SIG-M5 treated with dmso at 0.1 percent for 504 hours (cell line): ENCODE results near the gene TENM4.
"Not testable (repeated sequence)": the region's sequence is repeated elsewhere in the genome, so short reads cannot be mapped to it uniquely, and the experiment has no call there.

Experiments used
- DNase-seq: peaks from one replicate; lab custom pipeline; 2025; ENCODE audit not compliant: unreplicated experiment; lab: John Stamatoyannopoulos, UW

The TENM4 gene

GRCh38 chr11:78884761-78885160, 556.1 kb downstream of the TENM4 start:
- DNase-seq, result no peak

GRCh38 chr11:78883506-78883905, 557.3 kb downstream of the TENM4 start:
- no peak for DNase-seq

- DNase-seq, result not testable (repeated sequence)
These were observed 561.5 kb downstream of the TENM4 start for GRCh38 chr11:78879094-78879980.

GRCh38 chr11:78878631-78879030, 562.2 kb downstream of the TENM4 start:
- DNase-seq, result no peak

- DNase-seq, result no peak
These were observed 564.2 kb downstream of the TENM4 start for GRCh38 chr11:78876676-78877075.

- DNase-seq, result no peak
These were observed 570.2 kb downstream of the TENM4 start for GRCh38 chr11:78870655-78871054.

GRCh38 chr11:78869293-78869692, 571.5 kb downstream of the TENM4 start:
- DNase-seq, result no peak

- no peak for DNase-seq
These were observed 572.3 kb downstream of the TENM4 start for GRCh38 chr11:78868563-78868962.

- DNase-seq, result no peak
These were observed 580.0 kb downstream of the TENM4 start for GRCh38 chr11:78860720-78861422.

GRCh38 chr11:78857688-78858087, 583.1 kb downstream of the TENM4 start:
- DNase-seq, result no peak

GRCh38 chr11:78856211-78856610, 584.6 kb downstream of the TENM4 start:
- no peak for DNase-seq

- DNase-seq, result no peak
These were observed 585.7 kb downstream of the TENM4 start for GRCh38 chr11:78855116-78855515.

- no peak for DNase-seq
These were observed 587.3 kb downstream of the TENM4 start for GRCh38 chr11:78853521-78853920.

GRCh38 chr11:78851878-78852586, 588.8 kb downstream of the TENM4 start:
- no peak for DNase-seq

GRCh38 chr11:78850078-78850477, 590.8 kb downstream of the TENM4 start:
- no peak for DNase-seq

- no peak for DNase-seq
These were observed 594.6 kb downstream of the TENM4 start for GRCh38 chr11:78846269-78846668.

GRCh38 chr11:78845496-78845895, 595.3 kb downstream of the TENM4 start:
- no peak for DNase-seq

- no peak for DNase-seq
These were observed 599.3 kb downstream of the TENM4 start for GRCh38 chr11:78841456-78842060.

GRCh38 chr11:78840623-78841022, 600.2 kb downstream of the TENM4 start:
- DNase-seq, result no peak

- no peak for DNase-seq
These were observed 600.6 kb downstream of the TENM4 start for GRCh38 chr11:78840200-78840599.

- DNase-seq, result no peak
These were observed 602.4 kb downstream of the TENM4 start for GRCh38 chr11:78838417-78838816.
